ENCODE measurements around the gene BNC1. TPM values are rescaled to one million over a fixed set of nuclear protein-coding genes. Genes with fewer than 3 reads are reported as not detected.

BNC1 gene
- total and polyA plus RNA-seq, 10 of the 15 experiments (the other 5 are each of a cell fraction or from before 2014, with no cell fraction given) = 0.01 TPM; not detected in 9

DNA sequence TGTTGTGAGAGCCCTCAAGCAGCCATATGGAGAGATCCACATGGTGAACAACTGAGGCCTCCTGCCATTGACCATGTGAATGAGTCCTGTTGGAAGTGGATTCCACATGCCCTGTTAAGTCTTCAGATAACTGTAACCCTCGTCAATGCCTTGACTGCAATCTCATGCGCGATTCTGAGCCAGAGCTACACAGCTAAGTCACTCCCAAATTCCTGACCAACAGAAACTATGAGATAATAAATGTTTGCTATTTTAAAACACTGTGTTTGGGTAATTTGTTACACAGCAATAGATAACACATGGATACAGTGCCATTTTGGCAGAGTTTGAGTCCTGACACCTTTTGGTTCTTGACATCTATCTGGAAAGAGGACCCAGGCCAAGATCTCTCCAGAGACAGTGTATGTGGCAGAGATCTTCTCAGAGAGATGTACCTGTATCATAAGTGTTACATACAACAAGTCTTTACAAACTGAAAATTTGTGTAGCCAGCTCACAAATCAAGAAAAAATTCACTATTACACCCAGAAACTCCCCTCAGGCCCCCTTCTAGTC, 34.5 kb upstream of the BNC1 start (continued):
- no peak for TF ChIP-seq EZH2 (IDR thresholded peaks at IDR 0.05; ENCODE audit: borderline replicate concordance, control insufficient read depth, low read depth, low read length)
- TF ChIP-seq, protein P1, sequence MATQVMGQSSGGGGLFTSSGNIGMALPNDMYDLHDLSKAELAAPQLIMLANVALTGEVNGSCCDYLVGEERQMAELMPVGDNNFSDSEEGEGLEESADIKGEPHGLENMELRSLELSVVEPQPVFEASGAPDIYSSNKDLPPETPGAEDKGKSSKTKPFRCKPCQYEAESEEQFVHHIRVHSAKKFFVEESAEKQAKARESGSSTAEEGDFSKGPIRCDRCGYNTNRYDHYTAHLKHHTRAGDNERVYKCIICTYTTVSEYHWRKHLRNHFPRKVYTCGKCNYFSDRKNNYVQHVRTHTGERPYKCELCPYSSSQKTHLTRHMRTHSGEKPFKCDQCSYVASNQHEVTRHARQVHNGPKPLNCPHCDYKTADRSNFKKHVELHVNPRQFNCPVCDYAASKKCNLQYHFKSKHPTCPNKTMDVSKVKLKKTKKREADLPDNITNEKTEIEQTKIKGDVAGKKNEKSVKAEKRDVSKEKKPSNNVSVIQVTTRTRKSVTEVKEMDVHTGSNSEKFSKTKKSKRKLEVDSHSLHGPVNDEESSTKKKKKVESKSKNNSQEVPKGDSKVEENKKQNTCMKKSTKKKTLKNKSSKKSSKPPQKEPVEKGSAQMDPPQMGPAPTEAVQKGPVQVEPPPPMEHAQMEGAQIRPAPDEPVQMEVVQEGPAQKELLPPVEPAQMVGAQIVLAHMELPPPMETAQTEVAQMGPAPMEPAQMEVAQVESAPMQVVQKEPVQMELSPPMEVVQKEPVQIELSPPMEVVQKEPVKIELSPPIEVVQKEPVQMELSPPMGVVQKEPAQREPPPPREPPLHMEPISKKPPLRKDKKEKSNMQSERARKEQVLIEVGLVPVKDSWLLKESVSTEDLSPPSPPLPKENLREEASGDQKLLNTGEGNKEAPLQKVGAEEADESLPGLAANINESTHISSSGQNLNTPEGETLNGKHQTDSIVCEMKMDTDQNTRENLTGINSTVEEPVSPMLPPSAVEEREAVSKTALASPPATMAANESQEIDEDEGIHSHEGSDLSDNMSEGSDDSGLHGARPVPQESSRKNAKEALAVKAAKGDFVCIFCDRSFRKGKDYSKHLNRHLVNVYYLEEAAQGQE (IDR thresholded peaks at IDR 0.05; ENCODE audit: low read depth, low read length) = no peak

DNA sequence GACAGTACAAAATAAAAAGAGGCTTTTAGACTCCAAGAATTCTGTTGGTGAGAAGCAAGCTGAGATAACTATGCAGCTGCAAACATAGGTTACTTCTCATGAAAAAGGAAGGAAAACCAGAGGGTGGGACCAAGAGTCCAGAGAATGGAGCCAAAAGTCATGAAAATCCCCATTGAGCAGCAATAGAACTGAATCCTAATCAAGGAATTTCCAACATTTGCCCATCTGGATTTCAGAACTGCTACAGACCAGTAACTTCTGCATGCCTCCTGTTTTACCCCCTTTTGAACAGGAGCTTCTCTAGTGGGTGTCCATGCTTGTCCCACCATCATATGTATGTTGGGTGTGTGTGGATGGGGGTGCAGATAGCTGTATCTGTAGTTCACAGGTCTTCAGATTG, 33.6 kb upstream of the BNC1 start:
- FAIRE-seq = no peak
- in situ Hi-C loops (cut with MboI) (no loop called here), intact Hi-C loops (cut with micrococcal nuclease; ENCODE audit: unreplicated experiment) (no loop called here)
- CTCF ChIA-PET = no interaction called here
- Histone ChIP-seq H3K9ac (ENCODE audit: control insufficient read depth, insufficient read depth, low read length) (no peak overlapping the region), H3K36me3 (ENCODE audit: control insufficient read depth in 2 of 2, insufficient read depth in 2 of 2, low read length in 1 of 2) (no peaks in the 10 kb centered on the region), H3K79me2 (ENCODE audit: control insufficient read depth, insufficient read depth, low read length) (no peaks in the 10 kb centered on the region), H3K4me3 (no peak overlapping the region), H3K27me3 (replicated peaks in 1 of 2; ENCODE audit: control insufficient read depth in 2 of 2, insufficient read depth in 2 of 2, low read length in 1 of 2) (no peaks in the 10 kb centered on the region), H3K27ac (ENCODE audit: control insufficient read depth, insufficient read depth) (no peak overlapping the region), H2AFZ (ENCODE audit: control insufficient read depth, low read depth, low read length) (no peak overlapping the region), H3K4me2 (ENCODE audit: control insufficient read depth, insufficient read depth) (no peak overlapping the region), H3K9me3 (replicated peaks; ENCODE audit: control insufficient read depth, insufficient read depth, low read length) (no peaks in the 10 kb centered on the region), H4K20me1 (ENCODE audit: control insufficient read depth, insufficient read depth) (no peaks in the 10 kb centered on the region), H3K4me1 (ENCODE audit: control insufficient read depth, insufficient read depth, low read length) (no peaks in the 10 kb centered on the region)
- no peak for DNase-seq (ENCODE audit: low read depth, low spot score)
- SMC1A ChIA-PET (ENCODE audit: uncharacterized antibody, unreplicated experiment) = no interaction called here
- RAD21 ChIA-PET (ENCODE audit: unreplicated experiment) = no interaction called here
- no peak for ATAC-seq
- POLR2A ChIA-PET = no interaction called here
- no TSS peak for BruUV-seq (replicated peaks)
- TF ChIP-seq, protein P2, sequence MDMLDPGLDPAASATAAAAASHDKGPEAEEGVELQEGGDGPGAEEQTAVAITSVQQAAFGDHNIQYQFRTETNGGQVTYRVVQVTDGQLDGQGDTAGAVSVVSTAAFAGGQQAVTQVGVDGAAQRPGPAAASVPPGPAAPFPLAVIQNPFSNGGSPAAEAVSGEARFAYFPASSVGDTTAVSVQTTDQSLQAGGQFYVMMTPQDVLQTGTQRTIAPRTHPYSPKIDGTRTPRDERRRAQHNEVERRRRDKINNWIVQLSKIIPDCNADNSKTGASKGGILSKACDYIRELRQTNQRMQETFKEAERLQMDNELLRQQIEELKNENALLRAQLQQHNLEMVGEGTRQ (IDR thresholded peaks at IDR 0.05; ENCODE audit: borderline replicate concordance, low read depth, low read length) = no peak
- TF ChIP-seq PML (IDR thresholded peaks at IDR 0.05; ENCODE audit: low read length) (no peak), MXI1 (IDR thresholded peaks at IDR 0.05; ENCODE audit: low read depth, low read length) (no peak), KDM1A (IDR thresholded peaks at IDR 0.05; ENCODE audit: borderline replicate concordance) (no peak), CHD1 (IDR thresholded peaks at IDR 0.05; ENCODE audit: low read depth, low read length) (no peak), ZZZ3 (IDR thresholded peaks at IDR 0.05; ENCODE audit: control insufficient read depth, insufficient read length, low read depth) (no peak), EED (IDR thresholded peaks at IDR 0.05; ENCODE audit: low read depth) (no peak), NFYA (IDR thresholded peaks at IDR 0.05; ENCODE audit: borderline replicate concordance, low read depth, low read length) (no peak), RFX5 (IDR thresholded peaks at IDR 0.05; ENCODE audit: low read depth, low read length) (no peak), SIN3A (IDR thresholded peaks at IDR 0.05; ENCODE audit: low read depth, low read length) (no peak), IRF4 (IDR thresholded peaks at IDR 0.05; ENCODE audit: low read depth, low read length) (no peak)
- TF ChIP-seq, protein P3, sequence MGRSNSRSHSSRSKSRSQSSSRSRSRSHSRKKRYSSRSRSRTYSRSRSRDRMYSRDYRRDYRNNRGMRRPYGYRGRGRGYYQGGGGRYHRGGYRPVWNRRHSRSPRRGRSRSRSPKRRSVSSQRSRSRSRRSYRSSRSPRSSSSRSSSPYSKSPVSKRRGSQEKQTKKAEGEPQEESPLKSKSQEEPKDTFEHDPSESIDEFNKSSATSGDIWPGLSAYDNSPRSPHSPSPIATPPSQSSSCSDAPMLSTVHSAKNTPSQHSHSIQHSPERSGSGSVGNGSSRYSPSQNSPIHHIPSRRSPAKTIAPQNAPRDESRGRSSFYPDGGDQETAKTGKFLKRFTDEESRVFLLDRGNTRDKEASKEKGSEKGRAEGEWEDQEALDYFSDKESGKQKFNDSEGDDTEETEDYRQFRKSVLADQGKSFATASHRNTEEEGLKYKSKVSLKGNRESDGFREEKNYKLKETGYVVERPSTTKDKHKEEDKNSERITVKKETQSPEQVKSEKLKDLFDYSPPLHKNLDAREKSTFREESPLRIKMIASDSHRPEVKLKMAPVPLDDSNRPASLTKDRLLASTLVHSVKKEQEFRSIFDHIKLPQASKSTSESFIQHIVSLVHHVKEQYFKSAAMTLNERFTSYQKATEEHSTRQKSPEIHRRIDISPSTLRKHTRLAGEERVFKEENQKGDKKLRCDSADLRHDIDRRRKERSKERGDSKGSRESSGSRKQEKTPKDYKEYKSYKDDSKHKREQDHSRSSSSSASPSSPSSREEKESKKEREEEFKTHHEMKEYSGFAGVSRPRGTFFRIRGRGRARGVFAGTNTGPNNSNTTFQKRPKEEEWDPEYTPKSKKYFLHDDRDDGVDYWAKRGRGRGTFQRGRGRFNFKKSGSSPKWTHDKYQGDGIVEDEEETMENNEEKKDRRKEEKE (IDR thresholded peaks at IDR 0.05) = no peak
- TF ChIP-seq, protein P4, sequence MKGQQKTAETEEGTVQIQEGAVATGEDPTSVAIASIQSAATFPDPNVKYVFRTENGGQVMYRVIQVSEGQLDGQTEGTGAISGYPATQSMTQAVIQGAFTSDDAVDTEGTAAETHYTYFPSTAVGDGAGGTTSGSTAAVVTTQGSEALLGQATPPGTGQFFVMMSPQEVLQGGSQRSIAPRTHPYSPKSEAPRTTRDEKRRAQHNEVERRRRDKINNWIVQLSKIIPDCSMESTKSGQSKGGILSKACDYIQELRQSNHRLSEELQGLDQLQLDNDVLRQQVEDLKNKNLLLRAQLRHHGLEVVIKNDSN (IDR thresholded peaks at IDR 0.05; ENCODE audit: borderline replicate concordance, extremely low read length, insufficient read depth, low read depth, low read length) = no peak

All from GM12878 (cell line).